HEK293 (cell line): Measurements from ENCODE around the gene CACTIN.

Experiments used
- CTCF ChIP-seq: fragments of 450-650 bp; formaldehyde crosslinking; IDR thresholded peaks from 2 replicates; pipeline ENCODE4 v1.5.1; 2016; ENCODE audit warnings: missing biosample characterization, missing genetic modification characterization
- ZFP3 ChIP-seq: fragments of 450-650 bp; formaldehyde crosslinking; IDR thresholded peaks from 2 replicates; pipeline ENCODE4 v1.5.1; 2016; ENCODE audit warnings: low read depth, missing biosample characterization, missing genetic modification characterization
- ZNF239 ChIP-seq: fragments of 450-650 bp; formaldehyde crosslinking; IDR thresholded peaks from 2 replicates; pipeline ENCODE4 v1.5.1; 2016; ENCODE audit warnings: missing biosample characterization, missing genetic modification characterization
- ZNF423 ChIP-seq: fragments of 450-650 bp; formaldehyde crosslinking; IDR thresholded peaks from 2 replicates; pipeline ENCODE4 v1.5.1; 2016; ENCODE audit warnings: missing biosample characterization, missing genetic modification characterization
- ZNF768 ChIP-seq: fragments of 450-650 bp; formaldehyde crosslinking; IDR thresholded peaks from 2 replicates; pipeline ENCODE4 v1.5.1; 2018; ENCODE audit warnings: missing biosample characterization, mild to moderate bottlenecking, missing genetic modification characterization
- ZNF791 ChIP-seq: fragments of 450-650 bp; formaldehyde crosslinking; IDR thresholded peaks from 2 replicates; pipeline ENCODE4 v1.5.1; 2016; ENCODE audit warnings: missing biosample characterization, missing genetic modification characterization
- ZNF830 ChIP-seq: fragments of 450-650 bp; IDR thresholded peaks from 2 replicates; pipeline ENCODE4 v1.5.0; 2018; ENCODE audit warnings: missing biosample characterization, missing genetic modification characterization, low read depth, mild to moderate bottlenecking, moderate library complexity
- TF ChIP-seq, protein P1 (sequence below): fragments of 450-650 bp; formaldehyde crosslinking; IDR thresholded peaks from 2 replicates; pipeline ENCODE4 v1.5.1; 2016; ENCODE audit warnings: missing biosample characterization, missing genetic modification characterization

GRCh38 chr19:3622224-3622623, 4.4 kb downstream of the CACTIN start:
- TF ChIP-seq, protein P1, sequence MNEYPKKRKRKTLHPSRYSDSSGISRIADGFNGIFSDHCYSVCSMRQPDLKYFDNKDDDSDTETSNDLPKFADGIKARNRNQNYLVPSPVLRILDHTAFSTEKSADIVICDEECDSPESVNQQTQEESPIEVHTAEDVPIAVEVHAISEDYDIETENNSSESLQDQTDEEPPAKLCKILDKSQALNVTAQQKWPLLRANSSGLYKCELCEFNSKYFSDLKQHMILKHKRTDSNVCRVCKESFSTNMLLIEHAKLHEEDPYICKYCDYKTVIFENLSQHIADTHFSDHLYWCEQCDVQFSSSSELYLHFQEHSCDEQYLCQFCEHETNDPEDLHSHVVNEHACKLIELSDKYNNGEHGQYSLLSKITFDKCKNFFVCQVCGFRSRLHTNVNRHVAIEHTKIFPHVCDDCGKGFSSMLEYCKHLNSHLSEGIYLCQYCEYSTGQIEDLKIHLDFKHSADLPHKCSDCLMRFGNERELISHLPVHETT (tag by site-specific recombination) = no peak
- TF ChIP-seq CTCF (no peak), ZNF423 (no peak), ZNF791 (tag by site-specific recombination) (no peak), ZFP3 (tag by site-specific recombination) (no peak), ZNF239 (tag by site-specific recombination) (no peak), ZNF768 (no peak), ZNF830 (tag by site-specific recombination) (no peak)
